BE2C (cell line): ENCODE results near the gene PSME3.
"Not testable (repeated sequence)": the region's sequence is repeated elsewhere in the genome, so short reads cannot be mapped to it uniquely, and the experiment has no call there.

Source experiments
- DNase-seq: peaks from one replicate; pipeline ENCODE4 v3.0.0-alpha.2; 2020
- H3K27me3 ChIP-seq: fragments of 250-450 bp; sonication (Bioruptor Pico); 2 replicates; pipeline ENCODE4 v1.5.1; 2020; ENCODE audit warnings: mild to moderate bottlenecking
- H3K36me3 ChIP-seq: fragments of 250-450 bp; sonication (Bioruptor Pico); 2 replicates; pipeline ENCODE4 v1.5.1; 2020; ENCODE audit warnings: mild to moderate bottlenecking
- H3K4me1 ChIP-seq: fragments of 250-450 bp; sonication (Bioruptor Pico); 2 replicates; pipeline ENCODE4 v1.5.1; 2020
- H3K4me3 ChIP-seq: 2 replicates; pipeline ENCODE4 v1.5.1; 2011; ENCODE audit warnings: low read depth, low read length
- H3K9me3 ChIP-seq: fragments of 250-450 bp; sonication (Bioruptor Pico); 2 replicates; pipeline ENCODE4 v1.5.1; 2020
- TF ChIP-seq, protein P1 (sequence below): IDR thresholded peaks from 2 replicates; pipeline ENCODE4 v1.5.1; 2012; ENCODE audit warnings: mild to moderate bottlenecking, low read depth, low read length

PSME3 gene

GRCh38 chr17:42850954-42851353 is 17.8 kb downstream of the PSME3 start, which contains the start of gene AOC3:
Gene AOC3 (plus strand): TSS chr17:42851199. CDS start chr17:42851344, 145 bp downstream.
- H3K36me3 ChIP-seq = no peaks in the 10 kb centered on the region
- TF ChIP-seq, protein P1, sequence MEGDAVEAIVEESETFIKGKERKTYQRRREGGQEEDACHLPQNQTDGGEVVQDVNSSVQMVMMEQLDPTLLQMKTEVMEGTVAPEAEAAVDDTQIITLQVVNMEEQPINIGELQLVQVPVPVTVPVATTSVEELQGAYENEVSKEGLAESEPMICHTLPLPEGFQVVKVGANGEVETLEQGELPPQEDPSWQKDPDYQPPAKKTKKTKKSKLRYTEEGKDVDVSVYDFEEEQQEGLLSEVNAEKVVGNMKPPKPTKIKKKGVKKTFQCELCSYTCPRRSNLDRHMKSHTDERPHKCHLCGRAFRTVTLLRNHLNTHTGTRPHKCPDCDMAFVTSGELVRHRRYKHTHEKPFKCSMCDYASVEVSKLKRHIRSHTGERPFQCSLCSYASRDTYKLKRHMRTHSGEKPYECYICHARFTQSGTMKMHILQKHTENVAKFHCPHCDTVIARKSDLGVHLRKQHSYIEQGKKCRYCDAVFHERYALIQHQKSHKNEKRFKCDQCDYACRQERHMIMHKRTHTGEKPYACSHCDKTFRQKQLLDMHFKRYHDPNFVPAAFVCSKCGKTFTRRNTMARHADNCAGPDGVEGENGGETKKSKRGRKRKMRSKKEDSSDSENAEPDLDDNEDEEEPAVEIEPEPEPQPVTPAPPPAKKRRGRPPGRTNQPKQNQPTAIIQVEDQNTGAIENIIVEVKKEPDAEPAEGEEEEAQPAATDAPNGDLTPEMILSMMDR = no peak
- H3K4me3 ChIP-seq = no peak within 1 kb of the TSS
- no peaks in the 10 kb centered on the region for H3K27me3 ChIP-seq
- no peak for DNase-seq
- no peaks in the 10 kb centered on the region for H3K9me3 ChIP-seq
- no peaks in the 10 kb centered on the region for H3K4me1 ChIP-seq

GRCh38 chr17:42851371-42852240 is 18.4 kb downstream of the PSME3 start:
- DNase-seq, H3K4me1 ChIP-seq, H3K27me3 ChIP-seq, H3K4me3 ChIP-seq, H3K9me3 ChIP-seq, H3K36me3 ChIP-seq: not testable (repeated sequence)

DNA sequence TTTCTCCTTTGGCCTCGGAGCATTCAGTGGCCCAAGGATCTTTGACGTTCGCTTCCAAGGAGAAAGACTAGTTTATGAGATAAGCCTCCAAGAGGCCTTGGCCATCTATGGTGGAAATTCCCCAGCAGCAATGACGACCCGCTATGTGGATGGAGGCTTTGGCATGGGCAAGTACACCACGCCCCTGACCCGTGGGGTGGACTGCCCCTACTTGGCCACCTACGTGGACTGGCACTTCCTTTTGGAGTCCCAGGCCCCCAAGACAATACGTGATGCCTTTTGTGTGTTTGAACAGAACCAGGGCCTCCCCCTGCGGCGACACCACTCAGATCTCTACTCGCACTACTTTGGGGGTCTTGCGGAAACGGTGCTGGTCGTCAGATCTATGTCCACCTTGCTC is 19.2 kb downstream of the PSME3 start:
- no peaks in the 10 kb centered on the region for H3K9me3 ChIP-seq
- no peak overlapping the region for H3K4me3 ChIP-seq
- no peak for DNase-seq
- no peaks in the 10 kb centered on the region for H3K27me3 ChIP-seq
- TF ChIP-seq, protein P1 = no peak
- no peaks in the 10 kb centered on the region for H3K4me1 ChIP-seq
- H3K36me3 ChIP-seq = no peaks in the 10 kb centered on the region

GRCh38 chr17:42853004-42853403 is 19.8 kb downstream of the PSME3 start:
- TF ChIP-seq, protein P1 = no peak
- Histone ChIP-seq H3K36me3 (no peaks in the 10 kb centered on the region), H3K4me1 (no peaks in the 10 kb centered on the region), H3K27me3 (no peaks in the 10 kb centered on the region), H3K9me3 (no peaks in the 10 kb centered on the region), H3K4me3 (no peak overlapping the region)
- DNase-seq = no peak

DNA sequence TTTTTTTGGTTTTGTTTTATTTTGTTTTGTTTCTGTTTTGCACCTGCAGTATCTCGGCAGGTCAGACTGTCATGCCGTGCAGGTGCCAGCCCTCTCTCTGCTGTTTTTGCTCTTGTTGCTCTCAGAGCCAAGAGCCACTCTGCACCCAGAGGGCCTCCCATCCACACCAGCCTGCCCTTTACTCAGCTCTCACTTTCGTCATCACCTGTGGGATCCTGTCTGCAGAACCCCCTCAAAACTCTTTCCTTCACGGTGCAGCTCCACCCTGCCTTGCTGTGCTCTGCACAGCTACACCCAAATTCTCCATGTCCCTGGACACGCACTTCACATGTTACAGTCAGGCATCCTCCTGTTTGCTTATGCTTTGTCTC is 20.4 kb downstream of the PSME3 start:
- no peaks in the 10 kb centered on the region for H3K36me3 ChIP-seq
- H3K4me3 ChIP-seq = no peak overlapping the region
- DNase-seq = no peak

GRCh38 chr17:42853968-42854790 is 21.0 kb downstream of the PSME3 start:
- TF ChIP-seq, protein P1 = no peak
- H3K36me3 ChIP-seq = no peaks in the 10 kb centered on the region
- no peaks in the 10 kb centered on the region for H3K9me3 ChIP-seq
- no peaks in the 10 kb centered on the region for H3K4me1 ChIP-seq
- no peaks in the 10 kb centered on the region for H3K27me3 ChIP-seq
- no peak for DNase-seq
- H3K4me3 ChIP-seq = no peak overlapping the region

More for the DNA sequence above, 20.4 kb downstream of the PSME3 start:
- TF ChIP-seq, protein P1 = no peak
- no peaks in the 10 kb centered on the region for H3K27me3 ChIP-seq
- H3K9me3 ChIP-seq = no peaks in the 10 kb centered on the region
- no peaks in the 10 kb centered on the region for H3K4me1 ChIP-seq
